ENCODE data around the gene AP3S2.

DNA sequence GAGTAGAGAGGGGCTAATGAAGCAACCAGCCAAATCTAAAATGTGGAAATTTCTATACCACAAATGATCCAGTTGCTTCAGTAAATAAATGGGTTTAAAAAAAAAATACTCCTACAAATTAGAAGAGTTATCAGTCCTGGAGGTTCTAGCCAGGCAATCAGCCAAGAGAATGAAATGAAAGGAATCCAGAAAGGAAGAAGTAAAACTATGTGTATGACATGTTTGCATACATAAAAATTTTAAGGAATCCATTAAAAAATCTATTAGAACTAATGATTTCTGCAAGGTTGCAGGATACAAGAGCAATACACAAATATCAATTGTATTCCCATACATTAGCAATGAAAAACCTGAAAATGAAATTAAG lies 108.0 kb downstream of the AP3S2 start:
- TF ChIP-seq POLR2AphosphoS5 (IDR thresholded peaks at IDR 0.05) (no peak), POLR2A (IDR thresholded peaks at IDR 0.05) (no peak), EP300 (IDR thresholded peaks at IDR 0.05) (no peak)
- TF ChIP-seq, protein P1, sequence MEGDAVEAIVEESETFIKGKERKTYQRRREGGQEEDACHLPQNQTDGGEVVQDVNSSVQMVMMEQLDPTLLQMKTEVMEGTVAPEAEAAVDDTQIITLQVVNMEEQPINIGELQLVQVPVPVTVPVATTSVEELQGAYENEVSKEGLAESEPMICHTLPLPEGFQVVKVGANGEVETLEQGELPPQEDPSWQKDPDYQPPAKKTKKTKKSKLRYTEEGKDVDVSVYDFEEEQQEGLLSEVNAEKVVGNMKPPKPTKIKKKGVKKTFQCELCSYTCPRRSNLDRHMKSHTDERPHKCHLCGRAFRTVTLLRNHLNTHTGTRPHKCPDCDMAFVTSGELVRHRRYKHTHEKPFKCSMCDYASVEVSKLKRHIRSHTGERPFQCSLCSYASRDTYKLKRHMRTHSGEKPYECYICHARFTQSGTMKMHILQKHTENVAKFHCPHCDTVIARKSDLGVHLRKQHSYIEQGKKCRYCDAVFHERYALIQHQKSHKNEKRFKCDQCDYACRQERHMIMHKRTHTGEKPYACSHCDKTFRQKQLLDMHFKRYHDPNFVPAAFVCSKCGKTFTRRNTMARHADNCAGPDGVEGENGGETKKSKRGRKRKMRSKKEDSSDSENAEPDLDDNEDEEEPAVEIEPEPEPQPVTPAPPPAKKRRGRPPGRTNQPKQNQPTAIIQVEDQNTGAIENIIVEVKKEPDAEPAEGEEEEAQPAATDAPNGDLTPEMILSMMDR (IDR thresholded peaks at IDR 0.05) = no peak
